ENCODE results near the gene CGB2. TPM values are rescaled to one million over a fixed set of nuclear protein-coding genes. Genes with fewer than 3 reads are reported as not detected.
"Not testable (repeated sequence)": the region's sequence is repeated elsewhere in the genome, so short reads cannot be mapped to it uniquely, and the experiment has no call there.

Gene CGB2
- not detected for total RNA-seq

DNA sequence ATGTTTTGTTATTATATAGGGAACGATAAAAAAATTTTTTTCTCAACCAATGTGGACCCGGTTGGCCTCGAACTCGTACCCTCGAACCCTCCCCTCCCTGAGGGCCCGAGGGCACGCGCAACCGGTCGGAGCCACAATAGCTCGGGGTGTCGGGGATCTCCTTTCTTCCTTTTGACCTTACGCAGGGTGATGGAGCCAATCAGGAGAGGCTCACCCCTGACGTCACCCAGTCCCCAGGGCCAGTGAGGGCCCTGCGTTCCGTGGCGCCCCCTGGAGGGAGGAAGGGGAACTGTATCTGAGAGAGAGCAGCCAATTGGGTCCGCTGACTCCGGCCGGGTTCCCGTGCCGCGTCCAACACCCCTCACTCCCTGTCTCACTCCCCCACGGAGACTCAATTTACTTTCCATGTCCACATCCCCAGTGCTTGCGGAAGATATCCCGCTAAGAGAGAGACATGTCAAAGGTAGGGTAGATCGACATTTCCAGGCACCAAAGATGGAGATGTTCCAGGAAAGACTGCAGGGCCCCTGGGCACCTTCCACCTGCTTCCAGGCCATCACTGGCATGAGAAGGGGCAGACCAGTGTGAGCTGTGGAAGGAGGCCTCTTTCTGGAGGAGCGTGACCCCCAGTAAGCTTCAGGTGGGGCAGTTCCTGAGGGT lies at the start of gene CGB2:
TSS of gene CGB2 (plus strand) at position 249 of the 660 bp plus-strand sequence. CDS start at position 455, 206 bp downstream.
- H3K36me3 ChIP-seq, H3K27me3 ChIP-seq, H3K4me3 ChIP-seq, H3K9me3 ChIP-seq, H3K27ac ChIP-seq, H3K4me1 ChIP-seq: not testable (repeated sequence)
- peak in 1 of 3 donors; percentile 50 for DNase-seq
- peak in 4 of 6 experiments; percentile 23 to 42 (median 29) for TF ChIP-seq CTCF (IDR thresholded peaks at IDR 0.05)

GRCh38 chr19:48982280-48982679 lies 49.4 kb upstream of the CGB2 start:
- H3K27me3 ChIP-seq, result no peaks in the 10 kb centered on the region
- TF ChIP-seq CTCF (IDR thresholded peaks at IDR 0.05) (no peak), POLR2A (IDR thresholded peaks at IDR 0.05) (no peak)
- H3K4me1 ChIP-seq, result no peaks in the 10 kb centered on the region
- H3K36me3 ChIP-seq, result peaks cover 0 to 54% (median 0%) of the 10 kb centered on the region in 3 donors
- H3K4me3 ChIP-seq, result no peak overlapping the region
- H3K9me3 ChIP-seq, result no peaks in the 10 kb centered on the region
- no peak overlapping the region for H3K27ac ChIP-seq
- no peak for DNase-seq

GRCh38 chr19:48985711-48986110 lies 46.0 kb upstream of the CGB2 start:
- no peak for DNase-seq
- peaks cover 0 to 57% (median 0%) of the 10 kb centered on the region in 3 donors for H3K36me3 ChIP-seq
- no peaks in the 10 kb centered on the region for H3K9me3 ChIP-seq
- H3K27ac ChIP-seq, result no peak overlapping the region
- TF ChIP-seq POLR2A (IDR thresholded peaks at IDR 0.05), result no peak
- no peak for TF ChIP-seq CTCF (IDR thresholded peaks at IDR 0.05)
- H3K4me3 ChIP-seq, result no peak overlapping the region
- peaks cover 0 to 5% (median 0%) of the 10 kb centered on the region in 4 donors for H3K4me1 ChIP-seq
- no peaks in the 10 kb centered on the region for H3K27me3 ChIP-seq

GRCh38 chr19:48986211-48986610 lies 45.5 kb upstream of the CGB2 start:
- DNase-seq, result no peak
- Histone ChIP-seq H3K4me3 (no peak overlapping the region), H3K27ac (no peak overlapping the region), H3K27me3 (no peaks in the 10 kb centered on the region), H3K36me3 (peaks cover 0 to 56% (median 0%) of the 10 kb centered on the region in 3 donors), H3K4me1 (peaks cover 0 to 10% (median 0%) of the 10 kb centered on the region in 4 donors), H3K9me3 (no peaks in the 10 kb centered on the region)
- TF ChIP-seq CTCF (IDR thresholded peaks at IDR 0.05) (no peak), POLR2A (IDR thresholded peaks at IDR 0.05) (no peak)

- H3K27me3 ChIP-seq, result no peaks in the 10 kb centered on the region
- H3K4me3 ChIP-seq, result no peak overlapping the region
- H3K9me3 ChIP-seq, result no peaks in the 10 kb centered on the region
- peaks cover 0 to 45% (median 0%) of the 10 kb centered on the region in 3 donors for H3K36me3 ChIP-seq
- no peak overlapping the region for H3K27ac ChIP-seq
- TF ChIP-seq POLR2A (IDR thresholded peaks at IDR 0.05) (no peak), CTCF (IDR thresholded peaks at IDR 0.05) (no peak)
- H3K4me1 ChIP-seq, result peaks cover 0 to 20% (median 6%) of the 10 kb centered on the region in 4 donors
- DNase-seq, result no peak
Observed at GRCh38 chr19:48987323-48987722, 44.4 kb upstream of the CGB2 start.
